H9 (cell line): ENCODE measurements around the gene RASGRF2. TPM values are rescaled to one million over a fixed set of nuclear protein-coding genes. Genes with fewer than 3 reads are reported as not detected.

Experiments used
- DNase-seq: peaks from one replicate; pipeline ENCODE4 v3.0.0-alpha.2; 2017
- H2AFZ ChIP-seq: one replicate; pipeline ENCODE4 v1.6.1; 2013; ENCODE audit warnings: mild to moderate bottlenecking, low read length, control low read depth, moderate library complexity
- H2AK5ac ChIP-seq: 2 replicates; pipeline ENCODE4 v1.6.1; 2013; ENCODE audit warnings: low read length, control low read depth, mixed read lengths; ENCODE audit not compliant: insufficient read length
- H2BK120ac ChIP-seq: one replicate; pipeline ENCODE4 v1.6.1; 2013; ENCODE audit warnings: low read depth, mild to moderate bottlenecking, low read length, control low read depth, inconsistent platforms; ENCODE audit not compliant: poor library complexity, severe bottlenecking
- H2BK12ac ChIP-seq: 2 replicates; pipeline ENCODE4 v1.6.1; 2013; ENCODE audit warnings: low read length, control low read depth, mixed read lengths, low read depth; ENCODE audit not compliant: insufficient read length
- H2BK15ac ChIP-seq: 2 replicates; pipeline ENCODE4 v1.6.1; 2013; ENCODE audit warnings: low read depth, low read length, control low read depth
- H2BK20ac ChIP-seq: one replicate; pipeline ENCODE4 v1.6.1; 2013; ENCODE audit warnings: low read depth, mild to moderate bottlenecking, low read length, control low read depth, inconsistent platforms; ENCODE audit not compliant: poor library complexity, severe bottlenecking
- H2BK5ac ChIP-seq: 2 replicates; pipeline ENCODE4 v1.6.1; 2013; ENCODE audit warnings: low read length, control low read depth, mixed read lengths; ENCODE audit not compliant: insufficient read length
- H3K14ac ChIP-seq: 2 replicates; pipeline ENCODE4 v1.6.1; 2013; ENCODE audit warnings: low read length, control low read depth; ENCODE audit not compliant: insufficient read depth
- H3K18ac ChIP-seq: 2 replicates; pipeline ENCODE4 v1.6.1; 2013; ENCODE audit warnings: low read depth, mild to moderate bottlenecking, mixed read lengths, low read length, control low read depth; ENCODE audit not compliant: insufficient read length
- H3K23ac ChIP-seq: 2 replicates; pipeline ENCODE4 v1.6.1; 2013; ENCODE audit warnings: low read length, control low read depth, mixed read lengths, low read depth; ENCODE audit not compliant: insufficient read length
- H3K23me2 ChIP-seq: 2 replicates; pipeline ENCODE4 v1.6.1; 2013; ENCODE audit warnings: low read depth, mild to moderate bottlenecking, mixed read lengths, low read length, control low read depth; ENCODE audit not compliant: insufficient read length, poor library complexity, severe bottlenecking
- H3K27ac ChIP-seq: 2 replicates; pipeline ENCODE4 v1.5.1; 2013; ENCODE audit warnings: low read length, control low read depth, mixed read lengths, low read depth; ENCODE audit not compliant: insufficient read length
- H3K27me3 ChIP-seq: 2 replicates; pipeline ENCODE4 v1.6.1; 2013; ENCODE audit warnings: low read length, control low read depth, inconsistent platforms; ENCODE audit not compliant: insufficient read depth
- H3K4ac ChIP-seq: 2 replicates; pipeline ENCODE4 v1.6.1; 2013; ENCODE audit warnings: low read depth, mild to moderate bottlenecking, control low read depth, inconsistent platforms, low read length, moderate library complexity
- H3K4me1 ChIP-seq: 2 replicates; pipeline ENCODE4 v1.6.1; 2013; ENCODE audit warnings: low read length, control low read depth, inconsistent platforms; ENCODE audit not compliant: insufficient read depth
- H3K4me2 ChIP-seq: 2 replicates; pipeline ENCODE4 v1.6.1; 2013; ENCODE audit warnings: low read length, control low read depth, mixed read lengths; ENCODE audit not compliant: insufficient read length, insufficient read depth
- H3K56ac ChIP-seq: 2 replicates; pipeline ENCODE4 v1.6.1; 2013; ENCODE audit warnings: low read depth, mild to moderate bottlenecking, mixed read lengths, low read length, control low read depth; ENCODE audit not compliant: insufficient read length
- H3K79me1 ChIP-seq: 2 replicates; pipeline ENCODE4 v1.6.1; 2013; ENCODE audit warnings: low read depth, mild to moderate bottlenecking, moderate library complexity, low read length, control low read depth, inconsistent platforms; ENCODE audit not compliant: insufficient read depth, poor library complexity, severe bottlenecking
- H3K79me2 ChIP-seq: 2 replicates; pipeline ENCODE4 v1.6.1; 2013; ENCODE audit warnings: low read length, control low read depth, inconsistent platforms; ENCODE audit not compliant: insufficient read depth
- H3K9ac ChIP-seq: 2 replicates; pipeline ENCODE4 v1.6.1; 2013; ENCODE audit warnings: low read length, control low read depth, mixed read lengths; ENCODE audit not compliant: insufficient read length; ENCODE audit errors: extremely low read depth
- H3K9me3 ChIP-seq: one replicate; pipeline ENCODE4 v1.6.1; 2013; ENCODE audit warnings: low read depth, low read length, inconsistent platforms; ENCODE audit not compliant: control insufficient read depth
- H3T11ph ChIP-seq: one replicate; pipeline ENCODE4 v1.6.1; 2013; ENCODE audit warnings: mild to moderate bottlenecking, low read length, control low read depth, inconsistent platforms
- H4K20me1 ChIP-seq: one replicate; pipeline ENCODE4 v1.6.1; 2013; ENCODE audit not compliant: control insufficient read depth, insufficient read length, insufficient read depth
- H4K5ac ChIP-seq: 2 replicates; pipeline ENCODE4 v1.6.1; 2013; ENCODE audit warnings: low read depth, mild to moderate bottlenecking, mixed read lengths, low read length, control low read depth; ENCODE audit not compliant: insufficient read length
- H4K8ac ChIP-seq: replicated peaks from 2 replicates; pipeline ENCODE4 v1.6.1; 2013; ENCODE audit warnings: low read length, control low read depth, mixed read lengths, low read depth; ENCODE audit not compliant: insufficient read length
- H4K91ac ChIP-seq: 2 replicates; pipeline ENCODE4 v1.6.1; 2013; ENCODE audit warnings: low read depth, mild to moderate bottlenecking, moderate library complexity, mixed read lengths, low read length, control low read depth; ENCODE audit not compliant: insufficient read length
- H3K27ac Mint-ChIP-seq, 3 experiments: 2 replicates in 2 of 3; 3 replicates in 1 of 3; pipeline ENCODE4 v1.8.0; 2020 to 2021; ENCODE audit warnings: mixed read lengths in 3 of 3, mild to moderate bottlenecking in 1 of 3, moderate library complexity in 1 of 3
- H3K27me3 Mint-ChIP-seq: 2 replicates; pipeline ENCODE4 v1.8.0; 2021; ENCODE audit warnings: low read depth, mild to moderate bottlenecking, moderate library complexity, mixed read lengths
- H3K36me3 Mint-ChIP-seq, 3 experiments: 2 replicates in 2 of 3; 3 replicates in 1 of 3; pipeline ENCODE4 v1.8.0; 2020 to 2021; ENCODE audit warnings: low read depth in 3 of 3, mixed read lengths in 3 of 3; ENCODE audit not compliant: insufficient read depth in 1 of 3
- H3K4me1 Mint-ChIP-seq, 2 experiments: 2 replicates each; pipeline ENCODE4 v1.8.0; 2020; ENCODE audit warnings: mixed read lengths in 2 of 2
- H3K4me3 Mint-ChIP-seq, 2 experiments: 2 replicates in 1 of 2; 3 replicates in 1 of 2; pipeline ENCODE4 v1.8.0; 2020 to 2021; ENCODE audit warnings: mild to moderate bottlenecking in 2 of 2, mixed read lengths in 2 of 2, moderate library complexity in 1 of 2
- H3K9me3 Mint-ChIP-seq, 2 experiments: 2 replicates in 1 of 2; 3 replicates in 1 of 2; pipeline ENCODE4 v1.8.0; 2020; ENCODE audit warnings: mild to moderate bottlenecking in 2 of 2, mixed read lengths in 2 of 2, moderate library complexity in 1 of 2
- CTCF ChIP-seq: fragments of 200-600 bp; sonication (generic); conservative IDR thresholded peaks from 3 replicates; pipeline ENCODE4 v1.8.0; 2021; ENCODE audit warnings: antibody characterized with exemption, mild to moderate bottlenecking
- WGBS: extraction: QIAGEN DNeasy Blood & Tissue Kit; methylation state at CpG from one replicate; pipeline ENCODE4 v1.1.7; 2013; ENCODE audit warnings: missing lambda C conversion rate, low lambda C conversion rate, mixed read lengths; ENCODE audit not compliant: insufficient read length; ENCODE audit errors: extremely low coverage; 5-methylcytosine and 5-hydroxymethylcytosine counted together
- total RNA-seq: library from RNA; stranded (reverse); gene quantifications from 2 replicates; pipeline ENCODE4 v1.2.1, GENCODE V29; 2021

RASGRF2 gene
- total RNA-seq, 1 experiment from 2014 or later, result 13.5 TPM

GRCh38 chr5:80963966-80964481 is 3.9 kb downstream of the RASGRF2 start:
- no peaks in the 10 kb centered on the region; the same call in none of the 2 replicates for H3K27me3 ChIP-seq
- H3K23ac ChIP-seq, result no peak overlapping the region
- H3K9me3 Mint-ChIP-seq, result peaks cover 3% of the 10 kb centered on the region in 2 experiments; a peak in 2 of 5 replicates
- no peak overlapping the region for H3K14ac ChIP-seq
- H3K79me1 ChIP-seq, result no peaks in the 10 kb centered on the region
- no peaks in the 10 kb centered on the region for H3K9me3 ChIP-seq
- no peak for TF ChIP-seq CTCF
- no peak overlapping the region for H3T11ph ChIP-seq
- H3K56ac ChIP-seq, result no peak overlapping the region
- no peak overlapping the region for H2BK20ac ChIP-seq
- H3K36me3 Mint-ChIP-seq, result peaks cover 0 to 4% (median 0%) of the 10 kb centered on the region in 3 experiments; a peak in 1 of 7 replicates
- no peak overlapping the region for H2BK12ac ChIP-seq
- no peak overlapping the region for H2BK15ac ChIP-seq
- H3K4me1 Mint-ChIP-seq, result peaks cover 47 to 52% of the 10 kb centered on the region in 2 experiments
- H2BK120ac ChIP-seq, result no peak overlapping the region
- peaks cover 16% of the 10 kb centered on the region; the same call in 1 of the 2 replicates for H3K79me2 ChIP-seq
- no peak overlapping the region for H4K5ac ChIP-seq
- peaks cover 11% of the 10 kb centered on the region for H3K23me2 ChIP-seq
- H2AK5ac ChIP-seq, result no peak overlapping the region
- H3K27me3 Mint-ChIP-seq, result peaks cover 18% of the 10 kb centered on the region
- no peak overlapping the region for H3K9ac ChIP-seq
- no peak overlapping the region for H3K27ac Mint-ChIP-seq
- no peak for DNase-seq
- peaks cover 12% of the 10 kb centered on the region; the same call in 1 of the 2 replicates for H3K4me1 ChIP-seq
- no peaks in the 10 kb centered on the region for H4K20me1 ChIP-seq
- H2AFZ ChIP-seq, result no peak overlapping the region
- H3K18ac ChIP-seq, result no peak overlapping the region
- WGBS, result no CpG with 5 or more reads among the region's 3 CpGs
- H3K27ac ChIP-seq, result no peak overlapping the region
- no peak overlapping the region for H4K91ac ChIP-seq
- H3K4me2 ChIP-seq, result peak overlapping the region; percentile 26
- H3K4ac ChIP-seq, result no peak overlapping the region
- H2BK5ac ChIP-seq, result no peak overlapping the region
- no peak overlapping the region for H4K8ac ChIP-seq
- no peak overlapping the region for H3K4me3 Mint-ChIP-seq
